Glutamatergic neuron (in vitro differentiated cells): ENCODE results near the gene ZSCAN18. TPM values are rescaled to one million over a fixed set of nuclear protein-coding genes. Genes with fewer than 3 reads are reported as not detected.

ENCODE experiments used
- DNase-seq: peaks from one replicate; pipeline ENCODE4 v3.0.0; 2022
- H3K27ac Mint-ChIP-seq: one replicate; pipeline ENCODE4 v1.8.0; 2020; ENCODE audit warnings: mild to moderate bottlenecking, mixed read lengths, inconsistent platforms; ENCODE audit not compliant: unreplicated experiment
- H3K27me3 Mint-ChIP-seq: one replicate; pipeline ENCODE4 v1.8.0; 2020; ENCODE audit warnings: mild to moderate bottlenecking, moderate library complexity, mixed read lengths, inconsistent platforms; ENCODE audit not compliant: unreplicated experiment
- H3K36me3 Mint-ChIP-seq: one replicate; pipeline ENCODE4 v1.8.0; 2020; ENCODE audit warnings: mild to moderate bottlenecking, mixed read lengths, inconsistent platforms; ENCODE audit not compliant: unreplicated experiment
- H3K4me1 Mint-ChIP-seq: one replicate; pipeline ENCODE4 v1.8.0; 2020; ENCODE audit warnings: mild to moderate bottlenecking, low read depth, mixed read lengths, inconsistent platforms; ENCODE audit not compliant: unreplicated experiment
- H3K4me3 Mint-ChIP-seq: one replicate; pipeline ENCODE4 v1.8.0; 2020; ENCODE audit warnings: mild to moderate bottlenecking, mixed read lengths, inconsistent platforms; ENCODE audit not compliant: unreplicated experiment
- H3K9me3 Mint-ChIP-seq: one replicate; pipeline ENCODE4 v1.8.0; 2020; ENCODE audit warnings: mild to moderate bottlenecking, moderate library complexity, mixed read lengths, inconsistent platforms; ENCODE audit not compliant: unreplicated experiment
- CTCF ChIP-seq: fragments of 200-600 bp; sonication (generic); IDR thresholded peaks from one replicate; pipeline ENCODE4 v1.5.0; 2021; ENCODE audit not compliant: partially characterized antibody, unreplicated experiment
- total RNA-seq: library from RNA; stranded (reverse); fragmentation: NEBNext Ultra II Directional; extraction: Animal tissue kit (Norgen Biotek cat#: 25700); gene quantifications from one replicate; pipeline ENCODE4 v1.2.1, GENCODE V29; 2021; ENCODE audit not compliant: unreplicated experiment

The ZSCAN18 gene
- total RNA-seq, 1 donor from 2014 or later = 66.7 TPM

GRCh38 chr19:58107778-58108545 is 9.9 kb upstream of the ZSCAN18 start:
- Mint-ChIP-seq H3K27ac (no peak overlapping the region), H3K4me1 (no peaks in the 10 kb centered on the region), H3K36me3 (peaks cover 25% of the 10 kb centered on the region), H3K27me3 (no peaks in the 10 kb centered on the region), H3K4me3 (no peak overlapping the region), H3K9me3 (peaks cover 29% of the 10 kb centered on the region)
- no peak for TF ChIP-seq CTCF
- no peak for DNase-seq

GRCh38 chr19:58098682-58098998 is 609 bp upstream of the ZSCAN18 start:
- peaks cover 4% of the 10 kb centered on the region for H3K4me1 Mint-ChIP-seq
- H3K27ac Mint-ChIP-seq = peak overlapping the region; percentile 100
- H3K4me3 Mint-ChIP-seq = peak overlapping the region; percentile 97
- peaks cover 11% of the 10 kb centered on the region for H3K9me3 Mint-ChIP-seq
- no peak for DNase-seq
- no peaks in the 10 kb centered on the region for H3K27me3 Mint-ChIP-seq
- H3K36me3 Mint-ChIP-seq = peaks cover 17% of the 10 kb centered on the region
- no peak for TF ChIP-seq CTCF

- Mint-ChIP-seq H3K36me3 (peaks cover 12% of the 10 kb centered on the region), H3K27ac (no peak overlapping the region), H3K9me3 (peaks cover 12% of the 10 kb centered on the region), H3K4me1 (peaks cover 4% of the 10 kb centered on the region), H3K27me3 (no peaks in the 10 kb centered on the region), H3K4me3 (peak overlapping the region; percentile 78)
- no peak for DNase-seq
- no peak for TF ChIP-seq CTCF
These were observed 682 bp downstream of the ZSCAN18 start for GRCh38 chr19:58097349-58097748.

GRCh38 chr19:58096884-58097283 is 1.1 kb downstream of the ZSCAN18 start:
- H3K4me1 Mint-ChIP-seq = peaks cover 4% of the 10 kb centered on the region
- DNase-seq = no peak
- peak overlapping the region; percentile 78 for H3K4me3 Mint-ChIP-seq
- H3K27me3 Mint-ChIP-seq = no peaks in the 10 kb centered on the region
- peak overlapping the region; percentile 17 for H3K27ac Mint-ChIP-seq
- peaks cover 12% of the 10 kb centered on the region for H3K36me3 Mint-ChIP-seq
- no peak for TF ChIP-seq CTCF
- H3K9me3 Mint-ChIP-seq = peaks cover 12% of the 10 kb centered on the region

GRCh38 chr19:58095328-58095727 is 2.7 kb downstream of the ZSCAN18 start:
- Mint-ChIP-seq H3K27me3 (no peaks in the 10 kb centered on the region), H3K36me3 (peaks cover 15% of the 10 kb centered on the region), H3K4me1 (peaks cover 4% of the 10 kb centered on the region), H3K9me3 (peaks cover 12% of the 10 kb centered on the region), H3K27ac (no peak overlapping the region), H3K4me3 (no peak overlapping the region)
- TF ChIP-seq CTCF = no peak
- no peak for DNase-seq
